HEK293 (cell line): ENCODE results near the gene CLK2.

Experiments used
- SP2 ChIP-seq: fragments of 450-650 bp; formaldehyde crosslinking; IDR thresholded peaks from 2 replicates; pipeline ENCODE4 v1.5.1; 2016; ENCODE audit warnings: missing biosample characterization, missing genetic modification characterization
- TCF7L2 ChIP-seq: IDR thresholded peaks from 2 replicates; pipeline ENCODE4 v1.6.1; 2011; ENCODE audit warnings: low read depth, mild to moderate bottlenecking, inconsistent platforms, low read length, moderate library complexity, borderline replicate concordance
- ZBTB20 ChIP-seq: fragments of 450-650 bp; formaldehyde crosslinking; IDR thresholded peaks from 2 replicates; pipeline ENCODE4 v1.5.1; 2016; ENCODE audit warnings: missing biosample characterization, missing genetic modification characterization
- ZBTB26 ChIP-seq: fragments of 450-650 bp; formaldehyde crosslinking; optimal IDR thresholded peaks from 2 replicates; pipeline ENCODE3; 2016; ENCODE audit warnings: missing biosample characterization, mild to moderate bottlenecking, missing genetic modification characterization
- ZNF548 ChIP-seq: fragments of 450-650 bp; formaldehyde crosslinking; IDR thresholded peaks from 2 replicates; pipeline ENCODE4 v1.5.1; 2016; ENCODE audit warnings: missing biosample characterization, missing genetic modification characterization
- ZNF571 ChIP-seq: fragments of 450-650 bp; formaldehyde crosslinking; IDR thresholded peaks from 2 replicates; pipeline ENCODE4 v1.5.0; 2017; ENCODE audit warnings: missing biosample characterization, missing genetic modification characterization
- ZNF621 ChIP-seq: fragments of 450-650 bp; formaldehyde crosslinking; IDR thresholded peaks from 2 replicates; pipeline ENCODE4 v1.5.1; 2017; ENCODE audit warnings: missing biosample characterization, missing genetic modification characterization
- ZNF768 ChIP-seq: fragments of 450-650 bp; formaldehyde crosslinking; IDR thresholded peaks from 2 replicates; pipeline ENCODE4 v1.5.1; 2018; ENCODE audit warnings: missing biosample characterization, mild to moderate bottlenecking, missing genetic modification characterization
- ZNF843 ChIP-seq: fragments of 450-650 bp; formaldehyde crosslinking; IDR thresholded peaks from 2 replicates; pipeline ENCODE4 v1.5.1; 2016; ENCODE audit warnings: missing biosample characterization, missing genetic modification characterization
- TF ChIP-seq, protein P1 (sequence below): fragments of 450-650 bp; formaldehyde crosslinking; IDR thresholded peaks from 2 replicates; pipeline ENCODE4 v1.5.1; 2016; ENCODE audit warnings: missing biosample characterization, missing genetic modification characterization
- TF ChIP-seq, protein P2 (sequence below): fragments of 450-650 bp; formaldehyde crosslinking; IDR thresholded peaks from 2 replicates; pipeline ENCODE4 v1.5.1; 2016; ENCODE audit warnings: missing biosample characterization, missing genetic modification characterization

GRCh38 chr1:155301342-155301841 is 28.1 kb upstream of the CLK2 start, which contains the start of gene PKLR:
- TF ChIP-seq, protein P1, sequence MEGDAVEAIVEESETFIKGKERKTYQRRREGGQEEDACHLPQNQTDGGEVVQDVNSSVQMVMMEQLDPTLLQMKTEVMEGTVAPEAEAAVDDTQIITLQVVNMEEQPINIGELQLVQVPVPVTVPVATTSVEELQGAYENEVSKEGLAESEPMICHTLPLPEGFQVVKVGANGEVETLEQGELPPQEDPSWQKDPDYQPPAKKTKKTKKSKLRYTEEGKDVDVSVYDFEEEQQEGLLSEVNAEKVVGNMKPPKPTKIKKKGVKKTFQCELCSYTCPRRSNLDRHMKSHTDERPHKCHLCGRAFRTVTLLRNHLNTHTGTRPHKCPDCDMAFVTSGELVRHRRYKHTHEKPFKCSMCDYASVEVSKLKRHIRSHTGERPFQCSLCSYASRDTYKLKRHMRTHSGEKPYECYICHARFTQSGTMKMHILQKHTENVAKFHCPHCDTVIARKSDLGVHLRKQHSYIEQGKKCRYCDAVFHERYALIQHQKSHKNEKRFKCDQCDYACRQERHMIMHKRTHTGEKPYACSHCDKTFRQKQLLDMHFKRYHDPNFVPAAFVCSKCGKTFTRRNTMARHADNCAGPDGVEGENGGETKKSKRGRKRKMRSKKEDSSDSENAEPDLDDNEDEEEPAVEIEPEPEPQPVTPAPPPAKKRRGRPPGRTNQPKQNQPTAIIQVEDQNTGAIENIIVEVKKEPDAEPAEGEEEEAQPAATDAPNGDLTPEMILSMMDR, result no peak
- TF ChIP-seq ZNF621, result no peak
- TF ChIP-seq, protein P2, sequence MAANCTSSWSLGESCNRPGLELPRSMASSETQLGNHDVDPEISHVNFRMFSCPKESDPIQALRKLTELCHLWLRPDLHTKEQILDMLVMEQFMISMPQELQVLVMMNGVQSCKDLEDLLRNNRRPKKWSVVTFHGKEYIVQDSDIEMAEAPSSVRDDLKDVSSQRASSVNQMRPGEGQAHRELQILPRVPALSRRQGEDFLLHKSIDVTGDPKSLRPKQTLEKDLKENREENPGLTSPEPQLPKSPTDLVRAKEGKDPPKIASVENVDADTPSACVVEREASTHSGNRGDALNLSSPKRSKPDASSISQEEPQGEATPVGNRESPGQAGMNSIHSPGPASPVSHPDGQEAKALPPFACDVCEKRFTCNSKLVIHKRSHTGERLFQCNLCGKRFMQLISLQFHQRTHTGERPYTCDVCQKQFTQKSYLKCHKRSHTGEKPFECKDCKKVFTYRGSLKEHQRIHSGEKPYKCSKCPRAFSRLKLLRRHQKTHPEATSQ, result no peak
- TF ChIP-seq ZNF548 (tag by site-specific recombination), result no peak
- no peak for TF ChIP-seq ZNF843 (tag by site-specific recombination)
- no peak for TF ChIP-seq ZNF571 (tag by site-specific recombination)
- TF ChIP-seq ZBTB26, result no peak
- no peak for TF ChIP-seq SP2 (tag by site-specific recombination)
- TF ChIP-seq ZNF768 (tag by site-specific recombination), result no peak
- no peak for TF ChIP-seq TCF7L2
- TF ChIP-seq ZBTB20 (tag by site-specific recombination), result no peak
